Thyroid gland (tissue), 4 donors: Measurements from ENCODE around the gene SLC51B. TPM values are rescaled to one million over a fixed set of nuclear protein-coding genes. Genes with fewer than 3 reads are reported as not detected.
"Not testable (repeated sequence)": the region's sequence is repeated elsewhere in the genome, so short reads cannot be mapped to it uniquely, and the experiment has no call there.

Experiments
- DNase-seq, 2 donors: peaks; one replicate each; pipeline ENCODE4 v3.0.0-alpha.2; 2019
- H3K27ac ChIP-seq, 3 donors: fragments of 200-600 bp; sonication (generic); 1 replicate in 2 of 3; 2 replicates in 1 of 3; pipeline ENCODE4 v1.5.1; 2016 to 2019; ENCODE audit warnings: mild to moderate bottlenecking in 1 of 3, moderate library complexity in 1 of 3
- H3K27me3 ChIP-seq: fragments of 200-600 bp; sonication (generic); one replicate; pipeline ENCODE4 v1.5.1; 2019
- H3K36me3 ChIP-seq, 2 donors: fragments of 200-600 bp; sonication (generic); one replicate each; pipeline ENCODE4 v1.5.1; 2016 to 2019
- H3K4me1 ChIP-seq, 2 donors: fragments of 200-600 bp; sonication (generic); one replicate each; pipeline ENCODE4 v1.5.1; 2017 to 2019
- H3K4me3 ChIP-seq, 3 donors: fragments of 200-600 bp; sonication (generic); replicated peaks in 1 of 3; 1 replicate in 2 of 3; 2 replicates in 1 of 3; pipeline ENCODE4 v1.5.1; 2016; ENCODE audit warnings: mild to moderate bottlenecking in 1 of 3
- H3K9me3 ChIP-seq: fragments of 200-600 bp; sonication (generic); one replicate; pipeline ENCODE4 v1.5.1; 2017
- CTCF ChIP-seq, 6 experiments: fragments of 200-600 bp in 3 of 6; fragments of 450-650 bp in 3 of 6; sonication (generic) in 3 of 6; IDR thresholded peaks; one replicate each; pipeline ENCODE4 v1.5.1; 2016 to 2019; ENCODE audit warnings: antibody characterized with exemption in 6 of 6, mild to moderate bottlenecking in 2 of 6, inconsistent platforms in 1 of 6, moderate library complexity in 1 of 6
- POLR2A ChIP-seq, 2 donors: fragments of 450-650 bp; IDR thresholded peaks; one replicate each; pipeline ENCODE4 v1.6.1; 2017; ENCODE audit warnings: antibody characterized with exemption in 2 of 2, mild to moderate bottlenecking in 2 of 2, moderate library complexity in 1 of 2
- WGBS, 2 donors: methylation state at CpG; one replicate each; pipeline ENCODE4 v1.1.5; 2017; 5-methylcytosine and 5-hydroxymethylcytosine counted together
- intact Hi-C: fragments of 100-400 bp; cut with DNase I; formaldehyde crosslinking; loops from one replicate; pipeline ENCODE4 v1.15.1; 2023
- total RNA-seq, 4 donors: library from RNA; depleted of rRNA; stranded (reverse); fragments of >200 nt; gene quantifications; one replicate each; pipeline ENCODE4 v1.2.3, GENCODE V29; 2016

The SLC51B gene
- total RNA-seq, 4 donors from 2014 or later, result not detected

DNA sequence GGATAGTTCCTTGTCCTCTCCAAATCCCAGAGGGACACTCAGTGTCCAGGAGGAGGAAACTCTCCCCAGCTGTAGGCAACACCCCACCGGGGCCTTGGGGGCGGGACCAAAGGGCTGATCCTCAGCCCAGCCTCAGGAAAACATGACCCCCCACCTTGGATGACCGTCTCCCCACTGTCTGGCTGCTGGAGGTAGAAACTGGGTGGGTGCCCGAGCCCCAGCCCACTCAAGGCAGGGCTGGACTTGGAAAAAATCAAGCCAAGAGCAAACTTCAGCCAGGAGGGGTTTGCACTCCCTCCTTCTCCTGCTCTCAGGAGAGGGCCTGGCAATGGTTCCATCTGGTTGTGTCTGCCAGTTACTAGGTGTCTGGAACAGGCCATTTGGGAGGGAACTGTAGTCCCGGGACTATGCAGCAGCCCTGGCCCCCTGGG is 26.2 kb downstream of the SLC51B start:
- TF ChIP-seq CTCF (IDR thresholded peaks at IDR 0.05) (no peak), POLR2A (IDR thresholded peaks at IDR 0.05) (no peak)
- intact Hi-C loops, result no loop called here
- Histone ChIP-seq H3K4me1 (peaks cover 15 to 44% of the 10 kb centered on the region in 2 donors), H3K27me3 (no peaks in the 10 kb centered on the region), H3K36me3 (no peaks in the 10 kb centered on the region), H3K9me3 (no peaks in the 10 kb centered on the region), H3K27ac (peak overlapping the region; percentile 0 to 55 (median 1)), H3K4me3 (no peak overlapping the region)
- DNase-seq, result peak; percentile 83 to 85
- 24% methylated on average over 5 of the region's 5 CpGs; no CpG with 5 or more reads in 1 of the 2 donors for WGBS, 2 donors

GRCh38 chr15:65072027-65072426 is 26.8 kb downstream of the SLC51B start:
- Histone ChIP-seq H3K27ac (peak overlapping the region in 1 of 3 donors; percentile 55), H3K4me1 (peaks cover 15 to 44% of the 10 kb centered on the region in 2 donors), H3K9me3 (no peaks in the 10 kb centered on the region), H3K4me3 (no peak overlapping the region), H3K36me3 (no peaks in the 10 kb centered on the region), H3K27me3 (no peaks in the 10 kb centered on the region)
- TF ChIP-seq CTCF (IDR thresholded peaks at IDR 0.05), result no peak
- no peak for TF ChIP-seq POLR2A (IDR thresholded peaks at IDR 0.05)
- no peak for DNase-seq
- intact Hi-C loops, result no loop called here
- 82% methylated on average over 1 of the region's 1 CpG for WGBS, 2 donors

DNA sequence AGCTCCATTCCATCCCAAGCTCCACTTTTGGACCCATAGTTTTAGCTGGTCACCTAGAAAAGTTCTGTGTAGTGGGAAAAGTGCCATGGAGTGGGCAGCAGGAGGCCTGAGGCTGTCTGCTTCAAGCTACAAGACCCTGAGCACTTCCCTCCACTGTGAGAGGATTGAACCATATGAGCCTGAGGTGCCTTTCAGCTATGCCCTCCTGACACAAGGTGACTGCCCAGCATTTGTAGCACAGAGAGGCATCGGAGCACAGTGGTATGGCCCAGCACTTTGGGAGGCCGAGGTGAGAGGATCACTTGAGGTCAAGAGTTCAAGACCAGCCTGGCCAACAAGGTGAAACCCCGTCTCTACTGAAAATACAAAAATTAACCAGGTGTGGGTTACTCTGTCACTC is 27.4 kb downstream of the SLC51B start:
- no peak for DNase-seq
- Histone ChIP-seq H3K4me3 (no peak overlapping the region), H3K4me1 (peaks cover 15 to 43% of the 10 kb centered on the region in 2 donors), H3K27ac (peak overlapping the region in 1 of 3 donors; percentile 55), H3K9me3 (no peaks in the 10 kb centered on the region), H3K36me3 (no peaks in the 10 kb centered on the region), H3K27me3 (no peaks in the 10 kb centered on the region)
- no peak for TF ChIP-seq POLR2A (IDR thresholded peaks at IDR 0.05)
- WGBS, 2 donors, result 92 to 95% methylated on average over 3 of the region's 3 CpGs
- intact Hi-C loops, result no loop called here

- 100% methylated on average over 2 to 3 of the region's 22 CpGs for WGBS, 2 donors
- intact Hi-C loops, result not testable (repeated sequence)
These were observed 29.8 kb downstream of the SLC51B start for GRCh38 chr15:65074946-65075345.

GRCh38 chr15:65075607-65076395 is 30.6 kb downstream of the SLC51B start:
- intact Hi-C loops, H3K9me3 ChIP-seq, H3K27me3 ChIP-seq, DNase-seq, H3K27ac ChIP-seq, H3K4me3 ChIP-seq, H3K36me3 ChIP-seq: not testable (repeated sequence)
- H3K4me1 ChIP-seq, result peaks cover 10 to 30% of the 10 kb centered on the region in 2 donors
- 84 to 87% methylated on average over 12 of the region's 12 CpGs for WGBS, 2 donors

More at GRCh38 chr15:65074946-65075345, 29.8 kb downstream of the SLC51B start:
- not testable (repeated sequence) for H3K9me3 ChIP-seq, H3K27ac ChIP-seq, H3K4me3 ChIP-seq, DNase-seq, H3K36me3 ChIP-seq, H3K27me3 ChIP-seq
- peaks cover 15 to 34% of the 10 kb centered on the region in 2 donors for H3K4me1 ChIP-seq

DNA sequence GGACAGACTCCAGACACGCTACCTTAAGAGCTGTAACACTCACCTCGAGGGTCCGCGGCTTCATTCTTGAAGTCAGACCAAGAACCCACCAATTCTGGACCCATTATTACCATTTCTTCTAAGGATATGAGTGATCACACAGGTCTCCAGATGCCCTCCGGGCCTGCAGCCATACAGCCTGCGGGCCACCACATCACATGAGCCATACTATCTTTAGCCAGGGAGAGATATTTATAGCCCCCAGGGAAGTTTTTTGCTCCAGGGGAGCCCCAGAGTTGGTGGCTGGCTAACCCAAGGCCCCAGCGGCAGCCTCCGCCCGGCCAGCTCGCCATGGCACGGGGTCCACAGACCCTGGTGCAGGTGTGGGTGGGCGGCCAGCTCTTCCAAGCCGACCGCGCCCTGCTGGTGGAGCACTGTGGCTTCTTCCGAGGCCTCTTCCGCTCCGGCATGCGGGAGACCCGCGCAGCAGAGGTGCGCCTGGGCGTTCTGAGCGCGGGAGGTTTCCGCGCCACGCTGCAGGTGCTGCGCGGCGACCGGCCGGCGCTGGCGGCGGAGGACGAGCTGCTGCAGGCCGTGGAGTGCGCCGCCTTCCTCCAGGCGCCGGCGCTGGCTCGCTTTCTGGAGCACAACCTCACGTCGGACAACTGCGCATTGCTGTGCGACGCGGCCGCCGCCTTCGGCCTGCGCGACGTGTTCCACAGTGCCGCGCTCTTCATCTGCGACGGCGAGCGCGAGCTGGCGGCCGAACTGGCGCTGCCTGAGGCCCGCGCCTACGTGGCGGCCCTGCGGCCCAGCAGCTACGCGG is 31.5 kb downstream of the SLC51B start, which contains the start of gene KBTBD13:
TSS of gene KBTBD13 (plus strand) at position 261 of the 805 bp plus-strand sequence. CDS start at position 331, 70 bp downstream.
- intact Hi-C loops, result no loop called here
- no peak within 1 kb of the TSS for H3K4me3 ChIP-seq
- H3K9me3 ChIP-seq, result no peaks in the 10 kb centered on the region
- H3K27me3 ChIP-seq, result no peaks in the 10 kb centered on the region
- TF ChIP-seq CTCF (IDR thresholded peaks at IDR 0.05) (no peak), POLR2A (IDR thresholded peaks at IDR 0.05) (no peak)
- no peak for DNase-seq
- H3K36me3 ChIP-seq, result no peaks in the 10 kb centered on the region
- 62 to 96% methylated on average over 6 to 50 of the region's 73 CpGs for WGBS, 2 donors
- peaks cover 13 to 30% of the 10 kb centered on the region in 2 donors for H3K4me1 ChIP-seq
- no peak within 1 kb of the TSS for H3K27ac ChIP-seq
